NCI-H510A treated with DMSO at 0.1 percent for 48 hours (cell line): Measurements from ENCODE around the gene CABP1.
"Not testable (repeated sequence)": the region's sequence is repeated elsewhere in the genome, so short reads cannot be mapped to it uniquely, and the experiment has no call there.

Experiments used
- DNase-seq: peaks from one replicate; lab custom pipeline; 2025; lab: John Stamatoyannopoulos, UW

Gene CABP1

DNA sequence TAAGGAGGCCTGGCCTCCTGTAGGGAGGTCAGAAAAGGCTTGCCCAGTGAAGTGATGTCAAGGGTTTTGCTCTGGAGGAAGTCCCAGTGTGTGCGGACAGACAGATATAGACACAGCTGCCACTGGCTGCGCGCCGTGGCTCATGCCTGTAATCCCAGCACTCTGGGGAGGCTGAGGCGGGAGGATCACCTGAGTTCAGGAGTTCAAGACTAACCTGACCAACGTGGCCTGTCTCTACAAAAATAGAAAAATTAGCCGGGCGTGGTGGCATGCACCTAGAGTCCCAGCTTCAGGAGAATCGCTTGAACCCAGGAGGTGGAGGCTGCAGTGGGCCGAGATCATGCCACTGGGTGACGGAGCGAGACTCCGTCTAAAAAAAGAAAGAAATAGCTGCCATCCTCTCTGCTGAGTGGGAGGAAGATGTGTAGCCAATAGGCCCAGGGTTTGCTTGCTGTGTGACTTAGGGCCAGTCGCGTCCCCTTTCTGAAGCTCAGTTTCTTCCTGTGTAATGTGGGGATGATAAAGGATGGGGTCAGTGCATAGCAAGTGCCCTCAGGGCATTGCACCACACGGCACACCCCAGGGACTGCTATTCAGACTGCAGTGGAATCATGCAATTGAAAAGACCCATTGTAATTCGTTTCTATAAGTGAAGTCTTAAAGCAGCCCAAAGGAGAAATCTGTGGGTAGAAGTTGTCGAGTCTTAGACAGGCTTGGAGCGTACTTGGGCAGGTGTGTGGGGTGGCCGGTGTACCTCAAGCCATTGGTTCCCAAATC lies 27.9 kb downstream of the CABP1 start:
- DNase-seq, result no peak

DNA sequence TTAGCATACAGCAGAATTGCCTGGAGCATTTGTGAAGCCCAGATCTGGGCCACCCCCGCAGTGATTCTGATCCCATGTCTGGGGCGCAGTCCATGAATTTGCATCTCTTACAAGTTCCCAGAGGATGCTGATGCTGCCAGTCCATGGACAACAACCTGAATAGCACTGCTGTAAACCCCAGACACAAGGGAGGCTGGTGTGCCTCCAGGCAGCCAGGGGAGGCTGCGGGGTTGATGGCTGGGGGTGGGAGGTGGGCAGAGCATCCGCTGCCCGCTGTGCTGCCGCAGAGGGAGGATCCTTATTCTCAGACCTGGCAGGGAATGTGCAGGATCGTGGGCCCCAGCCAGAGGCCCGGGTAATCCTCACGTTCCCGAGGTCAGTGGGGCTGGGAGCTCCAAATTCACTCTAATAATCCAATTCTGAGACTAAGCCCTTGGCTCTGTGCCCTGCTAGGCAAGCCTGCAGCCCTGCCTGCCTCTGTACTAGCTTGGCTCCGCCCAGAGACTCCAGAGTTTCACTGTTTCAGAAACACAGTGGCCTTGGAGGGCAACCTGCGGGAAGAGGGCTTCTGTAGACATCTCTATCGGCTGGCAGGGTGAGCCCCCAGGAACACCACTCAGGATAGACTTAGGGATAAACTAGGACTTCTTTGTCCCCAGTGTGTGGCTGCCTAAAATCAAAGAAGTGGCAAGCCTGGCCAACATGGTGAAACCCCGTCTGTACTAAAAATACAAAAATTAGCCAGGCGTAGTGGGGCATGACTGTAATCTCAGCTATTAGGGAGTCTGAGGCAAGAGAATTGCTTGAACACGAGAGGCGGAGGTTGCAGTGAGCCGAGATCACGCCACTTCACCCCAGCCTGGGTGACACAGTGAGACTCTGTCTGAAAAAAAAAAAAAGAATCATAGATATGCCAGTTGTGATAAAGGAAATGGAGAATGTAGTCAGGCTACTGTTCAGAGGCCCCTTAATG lies 28.7 kb downstream of the CABP1 start:
- no peak for DNase-seq

DNA sequence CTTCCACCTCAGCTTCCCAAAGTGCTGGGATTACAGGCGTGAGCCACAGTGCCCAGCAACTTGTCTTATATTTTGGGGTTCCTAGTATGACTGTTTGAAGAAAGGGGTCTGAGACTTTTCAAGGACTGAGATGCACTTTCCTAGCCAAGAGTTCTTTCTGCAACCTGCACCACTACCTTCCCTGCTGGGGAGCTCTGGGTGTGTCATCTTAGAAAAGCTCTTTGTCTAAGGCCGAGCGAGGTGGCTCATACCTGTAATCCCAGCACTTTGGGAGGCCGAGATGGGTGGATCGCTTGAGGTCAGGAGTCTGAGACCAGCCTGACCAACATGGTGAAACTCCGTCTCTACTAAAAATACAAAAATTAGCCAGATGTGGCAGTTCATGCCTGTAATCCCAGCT lies 29.8 kb downstream of the CABP1 start:
- DNase-seq, result not testable (repeated sequence)

DNA sequence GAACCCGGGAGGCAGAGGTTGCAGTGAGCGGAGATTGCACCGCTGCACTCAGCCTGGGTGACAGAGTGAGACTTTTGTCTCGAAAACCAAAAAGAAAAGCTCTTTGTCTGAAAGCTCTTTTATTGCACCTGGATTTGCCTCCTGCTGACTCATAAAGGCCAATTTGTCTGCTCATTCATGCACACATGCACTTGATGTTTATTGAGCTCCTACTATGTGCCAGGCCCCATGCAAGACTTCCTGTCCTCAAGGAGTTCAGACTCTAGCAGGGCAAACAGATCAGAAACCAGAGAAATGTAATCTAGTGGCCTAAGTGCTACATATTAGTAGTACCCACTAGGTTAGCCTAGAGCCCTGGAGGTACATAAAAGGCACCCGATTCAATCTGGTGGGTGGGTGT lies 30.2 kb downstream of the CABP1 start:
- no peak for DNase-seq

DNA sequence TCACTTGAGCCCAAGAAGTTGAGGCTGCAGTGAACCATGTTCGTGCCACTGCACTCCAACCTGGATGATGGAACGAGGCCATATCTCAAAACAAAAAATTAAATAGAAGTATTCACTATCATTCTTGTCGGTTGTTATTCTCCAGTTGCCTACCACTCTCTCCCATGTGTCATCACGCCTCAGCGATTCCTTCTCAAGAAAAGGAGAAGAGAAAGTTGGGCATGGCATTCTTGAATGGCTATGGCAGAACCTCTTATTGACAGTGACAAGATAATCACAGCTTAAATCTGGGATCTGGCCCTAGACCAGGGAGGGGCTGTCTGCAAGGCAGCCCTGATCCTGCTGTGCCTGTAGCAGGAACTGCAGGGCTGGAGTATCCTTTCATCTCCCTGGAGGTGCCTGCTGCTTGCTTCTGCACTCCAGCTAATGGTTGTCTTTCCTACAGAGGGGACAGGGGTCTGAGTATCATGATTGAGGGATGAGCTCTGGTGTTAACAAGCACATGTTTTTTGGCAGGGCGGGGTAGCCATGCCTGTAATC lies 33.7 kb downstream of the CABP1 start:
- no peak for DNase-seq

DNA sequence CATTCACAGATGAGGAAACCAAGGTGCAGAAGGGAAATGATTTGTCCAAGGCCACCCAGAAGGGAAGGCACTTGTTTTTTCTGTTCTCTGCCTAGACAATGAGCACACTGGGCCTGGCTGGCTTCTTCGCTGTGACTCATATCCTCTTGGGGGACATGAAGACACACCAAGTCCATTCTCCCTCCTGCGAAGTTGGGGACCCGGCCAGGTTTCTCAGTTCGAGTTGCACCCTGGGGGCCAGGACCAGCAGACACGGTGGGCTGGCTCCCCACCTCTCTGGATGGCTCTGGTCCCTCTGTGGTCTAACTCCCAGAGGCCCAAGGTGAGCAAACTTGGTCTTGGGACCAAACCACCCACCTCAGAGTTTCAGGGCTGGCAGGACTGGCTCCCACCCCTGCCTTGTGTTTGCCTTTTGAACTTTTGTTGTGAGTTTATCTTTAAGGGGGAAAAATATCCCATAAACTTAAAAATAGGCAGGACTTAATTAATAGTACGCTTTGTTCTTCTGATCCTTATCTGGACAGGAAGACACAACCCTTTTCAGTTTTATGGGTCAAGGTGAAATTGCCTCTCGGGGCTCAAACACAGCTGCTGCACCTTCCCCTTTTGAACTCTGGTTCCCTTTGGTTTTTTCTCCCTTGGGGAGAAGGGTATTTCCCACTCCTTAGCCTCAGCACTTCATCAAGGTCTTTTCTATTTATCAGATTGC lies 37.5 kb downstream of the CABP1 start:
- no peak for DNase-seq

DNA sequence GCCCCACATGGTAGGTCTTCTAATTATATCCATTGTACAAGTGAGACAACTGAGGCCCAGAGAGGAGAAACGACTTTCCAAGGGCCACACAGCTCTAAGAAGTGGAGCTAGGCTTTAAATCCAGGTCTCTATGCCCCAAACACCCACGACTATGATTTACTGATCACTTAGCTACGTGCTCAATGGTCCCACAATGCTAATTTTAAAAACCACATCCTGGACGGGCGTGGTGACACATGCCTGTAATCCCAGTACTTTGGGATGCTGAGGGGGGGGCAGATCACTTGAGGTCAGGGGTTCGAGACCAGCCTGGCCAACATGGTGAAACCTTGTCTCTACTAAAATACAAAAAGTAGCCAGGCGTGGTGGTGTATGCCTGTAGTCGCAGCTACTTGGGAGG lies 38.1 kb downstream of the CABP1 start:
- no peak for DNase-seq

DNA sequence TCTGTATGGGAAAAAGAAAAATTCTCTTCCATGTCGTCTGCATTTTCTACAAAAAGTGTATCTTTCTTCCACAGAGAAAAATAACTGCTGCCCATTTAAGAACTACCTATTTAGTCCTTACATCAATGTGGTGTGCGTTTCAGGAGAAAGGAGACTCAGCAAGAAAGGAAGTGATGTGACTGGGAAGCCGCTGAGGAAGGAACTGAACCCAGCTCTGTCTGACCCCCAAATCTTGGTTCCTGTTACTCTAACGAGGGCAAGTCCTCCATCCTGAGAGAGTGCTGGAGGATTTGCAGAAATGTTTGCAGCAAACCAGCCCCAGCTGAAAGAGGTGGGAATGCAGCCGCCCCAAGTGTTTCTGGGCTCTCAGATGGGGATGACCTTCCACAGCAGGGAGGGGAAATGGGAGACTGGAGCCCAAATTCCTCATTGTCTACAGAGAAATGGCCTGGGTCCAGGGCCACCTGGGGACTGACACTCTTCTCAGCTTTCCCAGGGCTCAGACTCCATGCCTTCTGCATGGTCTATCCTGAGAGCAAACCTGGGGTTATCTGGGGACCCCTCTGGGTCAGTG lies 39.8 kb downstream of the CABP1 start:
- DNase-seq, result no peak

DNA sequence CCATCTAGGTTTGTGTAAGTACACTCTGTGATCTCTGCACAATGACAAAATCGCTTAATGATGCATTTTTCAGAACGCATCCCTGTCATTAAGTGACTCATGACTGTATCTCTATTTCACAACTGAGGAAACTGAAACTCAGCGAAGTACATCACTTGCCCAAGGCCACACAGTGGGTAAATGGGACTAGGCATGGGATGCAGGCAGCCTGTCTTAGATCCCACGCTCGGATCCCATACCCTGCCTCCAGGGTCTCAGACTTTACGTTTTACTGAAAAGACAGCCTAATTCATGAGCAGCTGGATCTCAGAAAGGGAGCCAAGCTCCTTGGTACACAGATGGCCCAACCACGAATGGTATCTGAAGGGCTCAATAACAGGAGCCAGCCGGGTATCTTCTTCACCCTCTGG lies 44.1 kb downstream of the CABP1 start:
- no peak for DNase-seq

DNA sequence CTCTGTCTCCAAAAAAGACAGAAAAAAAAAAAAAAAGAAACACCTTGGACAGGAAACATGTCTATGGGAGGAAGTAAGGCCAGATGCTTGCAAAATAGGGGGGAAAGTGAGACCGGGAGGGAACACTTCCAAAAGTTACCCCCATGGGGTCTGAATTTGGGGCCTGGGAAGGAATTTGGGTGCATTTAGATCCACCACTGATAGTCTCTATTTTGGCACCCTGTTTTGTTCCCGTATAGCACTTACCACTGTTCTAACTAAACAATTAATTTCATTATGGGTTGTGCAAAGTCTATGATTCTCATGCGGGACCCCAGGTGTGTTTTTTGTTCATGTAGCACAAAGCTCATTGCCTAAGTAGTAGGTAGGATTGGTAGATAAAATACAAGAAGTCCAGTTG lies 45.1 kb downstream of the CABP1 start:
- no peak for DNase-seq

DNA sequence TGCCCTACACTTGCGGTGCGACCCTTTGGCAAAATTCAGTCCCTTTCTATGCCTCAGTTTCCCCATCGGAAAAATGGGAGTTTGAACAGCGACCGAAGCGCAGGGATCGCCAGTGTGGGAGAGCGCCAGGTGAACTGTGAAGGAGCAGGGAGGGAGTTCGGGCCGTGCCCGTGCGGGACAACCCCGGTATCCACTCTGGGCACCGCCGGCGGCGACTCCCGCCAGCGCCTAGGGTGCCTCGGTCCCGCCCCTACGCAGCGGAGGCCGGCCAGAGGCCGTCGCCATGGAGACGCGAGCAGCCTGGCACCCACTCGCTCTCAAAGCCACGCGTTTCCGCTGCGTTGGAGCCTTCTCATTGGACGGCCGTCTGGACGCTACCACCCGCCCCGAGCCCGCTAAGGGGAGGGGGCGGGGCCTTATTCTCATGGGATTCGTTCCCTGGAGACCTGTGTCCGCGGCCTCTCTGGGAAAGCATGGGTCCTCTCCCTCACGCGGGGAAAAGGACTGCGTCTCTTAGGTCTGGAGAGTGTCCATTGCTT lies 45.8 kb downstream of the CABP1 start:
- peak; percentile 98 for DNase-seq

DNA sequence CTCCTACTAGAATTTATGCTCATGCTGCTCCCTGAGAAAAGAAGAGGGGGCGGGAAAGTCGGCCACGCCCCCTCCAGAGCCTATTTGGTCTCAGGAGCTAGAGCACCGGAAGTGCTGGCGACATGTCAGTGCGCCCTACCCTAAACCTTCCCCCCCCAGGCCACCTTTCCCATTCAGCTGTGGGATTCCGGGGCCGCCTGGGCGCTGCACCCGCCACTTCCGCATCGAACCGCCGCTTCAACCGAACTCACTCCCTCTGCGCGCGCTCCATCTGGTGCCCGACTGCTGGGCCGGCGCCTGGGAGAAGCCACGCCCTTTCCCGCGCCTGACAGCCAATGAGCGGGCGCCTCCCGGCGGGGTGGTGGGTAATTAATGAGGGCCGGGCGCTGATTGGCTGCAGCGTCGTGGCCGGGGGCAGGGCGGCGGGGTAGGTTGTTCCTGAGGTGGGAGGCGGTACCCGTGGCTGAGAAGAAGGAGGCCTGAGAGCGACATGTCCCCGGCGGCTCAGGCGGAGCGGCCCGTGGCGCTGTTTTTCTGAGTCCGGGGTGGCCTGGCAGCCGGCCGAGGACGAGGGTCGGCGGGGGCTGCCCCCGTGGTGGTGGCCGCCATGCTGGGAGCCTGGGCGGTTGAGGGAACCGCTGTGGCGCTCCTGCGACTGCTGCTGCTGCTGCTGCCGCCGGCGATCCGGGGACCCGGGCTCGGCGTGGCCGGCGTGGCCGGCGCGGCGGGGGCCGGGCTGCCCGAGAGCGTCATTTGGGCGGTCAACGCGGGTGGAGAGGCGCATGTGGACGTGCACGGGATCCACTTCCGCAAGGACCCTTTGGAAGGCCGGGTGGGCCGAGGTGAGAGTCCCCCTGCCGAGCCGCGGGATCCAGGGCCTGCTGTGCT lies 46.5 kb downstream of the CABP1 start, which contains the start of gene MLEC:
TSS of gene MLEC (plus strand) at position 460 of the 888 bp plus-strand sequence. CDS start at position 608, 148 bp downstream.
- peak; percentile 98 for DNase-seq

DNA sequence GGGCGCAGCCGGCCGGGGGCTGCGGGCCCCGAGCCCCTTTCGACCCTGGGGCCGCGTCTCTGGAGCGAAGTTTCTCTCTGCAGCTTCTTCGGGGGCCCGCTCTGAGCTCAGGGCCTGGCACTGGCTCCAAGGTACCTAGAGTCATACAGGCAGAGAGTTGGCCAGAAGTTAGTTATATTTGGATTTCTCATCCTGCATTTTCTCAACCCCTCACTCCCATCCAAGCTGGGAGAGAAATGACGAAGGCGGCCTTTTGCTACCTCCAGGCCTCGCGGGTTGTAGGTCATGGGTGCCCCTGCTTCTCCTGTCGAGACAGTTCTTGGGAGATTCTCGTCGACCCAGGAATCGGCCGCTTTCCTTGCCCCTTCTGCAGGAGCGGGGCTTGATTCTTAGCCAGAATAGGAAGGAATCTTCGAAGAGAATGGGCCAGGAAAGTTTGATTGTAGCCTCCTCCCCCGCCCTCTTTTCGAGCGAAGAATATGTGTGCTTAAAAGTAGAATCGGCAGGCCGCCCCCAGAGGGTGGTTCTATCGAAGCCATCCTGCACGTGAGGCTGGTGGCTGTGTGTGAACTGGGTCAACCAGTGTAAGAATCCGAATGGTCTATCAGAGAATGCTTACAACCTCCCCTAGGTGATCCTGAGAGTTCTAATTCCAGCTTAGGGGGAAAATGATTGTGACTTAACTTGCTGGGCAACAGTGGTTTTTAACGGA lies 47.3 kb downstream of the CABP1 start:
- DNase-seq, result no peak

DNA sequence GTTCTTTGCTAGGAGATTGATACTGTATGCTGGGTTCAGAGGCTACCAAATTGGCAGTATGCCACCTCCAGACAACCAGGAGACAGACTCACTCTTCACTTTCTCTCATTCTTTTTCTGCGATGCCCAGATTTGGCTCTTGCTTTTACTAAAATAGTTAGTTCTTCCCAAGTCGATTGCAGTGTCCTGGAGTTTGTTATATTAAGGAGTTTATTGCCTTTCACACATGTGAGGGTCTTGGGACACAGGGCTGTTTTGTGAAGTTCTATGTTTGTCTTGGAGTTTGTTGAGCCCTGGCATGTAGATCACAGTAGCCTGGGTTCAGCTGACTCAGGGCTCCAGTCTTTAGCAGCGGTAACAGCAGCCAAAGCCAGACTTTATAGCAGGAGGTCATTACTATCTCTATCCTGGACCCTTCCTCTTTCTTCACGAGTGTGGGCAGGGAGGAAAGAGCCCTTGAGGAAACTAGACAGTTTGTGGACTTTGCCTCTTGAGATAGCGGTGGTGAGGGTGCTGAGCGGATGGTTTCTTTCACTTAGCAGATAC lies 48.2 kb downstream of the CABP1 start:
- DNase-seq, result peak; percentile 65

DNA sequence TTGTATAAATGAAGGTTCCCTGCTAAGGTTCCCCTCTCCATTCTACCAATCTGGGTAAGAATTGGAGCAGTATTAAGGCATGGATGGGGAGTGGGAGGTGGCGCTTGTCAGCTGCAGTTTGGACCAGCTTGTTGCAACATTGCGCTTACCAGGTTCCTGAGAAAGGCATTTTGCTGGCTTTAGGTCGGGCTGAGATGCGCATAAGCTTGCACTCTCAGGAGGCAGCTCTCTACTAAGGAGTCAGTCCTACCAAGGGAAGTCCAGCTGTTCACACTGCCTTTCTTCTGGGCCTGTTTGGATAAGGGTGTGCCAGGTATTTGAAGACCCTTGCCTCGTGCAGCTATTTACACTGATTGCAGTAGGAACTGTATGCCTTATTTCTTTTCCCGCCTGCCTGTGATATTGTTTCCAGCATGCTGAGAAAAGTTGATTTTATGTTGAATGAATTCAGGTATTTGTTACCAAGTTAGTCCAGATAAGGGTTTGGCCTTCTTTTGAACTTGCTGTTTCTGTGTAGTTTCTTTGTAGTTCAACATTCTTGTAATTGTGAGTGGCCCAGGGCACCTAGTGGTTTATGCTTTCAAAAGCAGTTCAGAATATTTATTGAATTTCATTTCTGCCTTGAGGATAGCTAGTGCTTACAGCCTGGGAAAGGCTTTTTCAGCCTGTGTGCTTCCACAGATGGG lies 49.1 kb downstream of the CABP1 start:
- DNase-seq, result no peak

DNA sequence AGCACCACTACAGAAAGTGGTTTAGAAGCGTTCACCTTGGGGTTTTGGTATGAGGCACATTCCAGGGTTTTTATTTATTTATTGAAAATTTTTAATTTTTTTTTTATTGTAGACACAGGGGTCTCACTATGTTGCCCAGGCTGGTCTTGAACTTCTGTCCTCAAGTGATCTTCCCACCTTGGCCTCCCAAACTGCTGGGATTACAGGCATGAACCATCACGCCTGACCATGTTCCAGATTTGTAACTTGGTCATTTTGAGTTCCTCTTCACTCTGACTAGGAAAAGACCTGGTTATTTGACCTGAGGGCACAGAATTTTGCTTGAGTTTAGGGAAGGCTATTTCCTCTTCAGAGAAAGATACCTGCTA lies 49.6 kb downstream of the CABP1 start:
- no peak for DNase-seq

DNA sequence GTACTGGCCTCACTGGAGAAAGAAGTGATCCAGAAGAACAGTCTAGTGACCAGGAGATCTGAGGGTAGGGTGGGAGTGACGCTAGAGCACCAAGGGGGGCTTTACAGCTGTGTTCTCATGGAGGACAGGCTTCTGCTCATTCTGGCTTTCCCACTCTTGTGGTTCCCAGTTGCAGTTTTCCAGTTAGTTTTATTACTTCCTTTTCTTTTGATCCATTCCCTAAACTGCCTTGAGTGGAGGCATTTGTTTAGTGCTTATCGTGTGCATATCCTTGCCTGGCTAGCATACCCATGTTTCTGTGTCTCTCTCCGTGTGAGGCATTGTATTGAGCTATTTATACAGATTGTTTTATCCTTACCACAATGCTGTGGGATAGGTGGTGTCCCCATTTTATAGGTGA lies 50.6 kb downstream of the CABP1 start:
- DNase-seq, result no peak

DNA sequence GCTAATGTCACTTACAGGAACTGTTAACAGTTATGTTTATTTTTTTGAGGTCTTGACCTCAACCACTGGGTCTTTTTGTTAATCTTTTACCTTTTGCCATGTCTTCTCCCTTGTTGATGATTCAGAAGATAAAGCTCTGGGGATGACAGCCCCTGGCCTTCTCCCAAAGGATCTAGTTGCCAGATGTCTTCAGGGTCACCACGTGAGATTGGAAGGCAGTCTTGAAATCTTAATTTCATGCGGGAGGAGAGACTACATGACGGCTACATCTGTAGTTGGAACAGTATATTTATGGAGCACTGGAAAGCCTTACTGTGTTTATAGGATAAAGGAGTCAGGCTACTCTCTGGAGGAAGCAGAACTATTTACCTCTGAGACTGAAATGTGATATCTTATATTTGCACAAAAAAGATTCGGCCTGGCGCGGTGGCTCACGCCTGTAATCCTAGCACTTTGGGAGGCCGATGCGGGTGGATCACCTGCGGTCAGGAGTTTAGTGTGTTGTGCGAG lies 52.2 kb downstream of the CABP1 start:
- DNase-seq, result no peak

DNA sequence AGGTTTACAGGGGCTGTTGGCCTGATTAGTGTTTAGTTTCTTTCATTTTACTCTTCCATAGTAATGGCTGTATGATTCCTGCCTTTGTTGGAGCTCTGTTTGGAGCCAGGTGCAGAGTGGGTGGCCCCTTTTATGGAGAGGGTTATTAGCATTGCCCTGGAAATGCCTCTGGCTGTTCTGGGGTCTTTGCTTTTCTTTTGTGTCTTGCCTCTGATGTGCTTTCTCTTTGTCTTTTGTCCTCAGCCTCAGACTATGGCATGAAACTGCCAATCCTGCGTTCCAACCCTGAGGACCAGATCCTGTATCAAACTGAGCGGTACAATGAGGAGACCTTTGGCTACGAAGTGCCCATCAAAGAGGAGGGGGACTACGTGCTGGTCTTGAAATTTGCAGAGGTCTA lies 53.4 kb downstream of the CABP1 start:
- DNase-seq, result no peak
